Caco-2 (cell line): ENCODE data around the gene USP17L30. TPM values are rescaled to one million over a fixed set of nuclear protein-coding genes. Genes with fewer than 3 reads are reported as not detected.
"Not testable (repeated sequence)": the region's sequence is repeated elsewhere in the genome, so short reads cannot be mapped to it uniquely, and the experiment has no call there.

Source experiments
- BruUV-seq: library from RNA; stranded (reverse); fragments of 400-500 nt; replicated peaks from 2 replicates; lab custom pipeline; 2021; lab: Mats Ljungman, UMichigan
- CTCF ChIA-PET: fragments of 300-600 bp; sonication (Branson Sonifier 250); formaldehyde crosslinking; loops from one replicate; lab custom pipeline; 2022; ENCODE audit warnings: antibody characterized with exemption; lab: Charles Lee
- POLR2A ChIA-PET: fragments of 300-600 bp; sonication (Branson Sonifier 250); formaldehyde crosslinking; loops from one replicate; lab custom pipeline; 2022; ENCODE audit warnings: antibody characterized with exemption; lab: Charles Lee
- DNase-seq, 2 experiments: peaks; one replicate each; pipeline versions ENCODE4 v3.0.0 to v3.0.0-alpha.2; 2020 to 2022
- H3K27me3 ChIP-seq: replicated peaks from 2 replicates; pipeline ENCODE4 v1.6.0; 2011; ENCODE audit warnings: low read length; ENCODE audit not compliant: control insufficient read depth, insufficient read depth
- H3K36me3 ChIP-seq: 2 replicates; pipeline ENCODE4 v1.5.1; 2011; ENCODE audit warnings: low read length; ENCODE audit not compliant: control insufficient read depth, insufficient read depth
- H3K4me1 ChIP-seq: fragments of 250-450 bp; sonication (Bioruptor Pico); 2 replicates; pipeline ENCODE4 v1.5.1; 2020; ENCODE audit warnings: mild to moderate bottlenecking
- H3K4me3 ChIP-seq: 2 replicates; pipeline ENCODE4 v1.5.1; 2011; ENCODE audit warnings: low read depth, mild to moderate bottlenecking, control low read depth, low read length
- H3K9me3 ChIP-seq: fragments of 250-450 bp; sonication (Bioruptor Pico); 2 replicates; pipeline ENCODE4 v1.5.1; 2020; ENCODE audit warnings: mild to moderate bottlenecking, moderate library complexity
- H3K27ac Mint-ChIP-seq: one replicate; pipeline ENCODE4 v1.8.0; 2022; ENCODE audit warnings: mixed read lengths; ENCODE audit not compliant: unreplicated experiment
- H3K27me3 Mint-ChIP-seq: one replicate; pipeline ENCODE4 v1.8.0; 2022; ENCODE audit warnings: mixed read lengths; ENCODE audit not compliant: insufficient read depth, unreplicated experiment
- H3K36me3 Mint-ChIP-seq: one replicate; pipeline ENCODE4 v1.8.0; 2022; ENCODE audit warnings: mild to moderate bottlenecking, mixed read lengths; ENCODE audit not compliant: insufficient read depth, unreplicated experiment
- H3K4me1 Mint-ChIP-seq: one replicate; pipeline ENCODE4 v1.8.0; 2022; ENCODE audit warnings: low read depth, mixed read lengths; ENCODE audit not compliant: unreplicated experiment
- H3K4me3 Mint-ChIP-seq: one replicate; pipeline ENCODE4 v1.8.0; 2022; ENCODE audit warnings: mild to moderate bottlenecking, moderate library complexity, mixed read lengths; ENCODE audit not compliant: unreplicated experiment
- H3K9me3 Mint-ChIP-seq: one replicate; pipeline ENCODE4 v1.8.0; 2022; ENCODE audit warnings: mixed read lengths; ENCODE audit not compliant: unreplicated experiment
- intact Hi-C: fragments of 100-400 bp; cut with micrococcal nuclease; formaldehyde crosslinking; loops from one replicate; pipeline ENCODE4 v1.10.0; 2022; ENCODE audit not compliant: unreplicated experiment
- total RNA-seq: library from RNA; stranded (reverse); gene quantifications from 2 replicates; pipeline ENCODE4 v1.2.3, GENCODE V29; 2022

The USP17L30 gene
- total RNA-seq, 1 experiment from 2014 or later, result not detected

- H3K9me3 ChIP-seq, H3K36me3 Mint-ChIP-seq, H3K4me3 Mint-ChIP-seq, POLR2A ChIA-PET, H3K4me3 ChIP-seq, intact Hi-C loops, H3K27me3 Mint-ChIP-seq, BruUV-seq, H3K36me3 ChIP-seq, H3K4me1 ChIP-seq, H3K27me3 ChIP-seq, CTCF ChIA-PET, H3K4me1 Mint-ChIP-seq, DNase-seq, H3K9me3 Mint-ChIP-seq, H3K27ac Mint-ChIP-seq: not testable (repeated sequence)
These were observed 19.1 kb upstream of the USP17L30 start, which contains the start of gene USP17L27 for GRCh38 chr4:9343848-9344247. TSS of gene USP17L27 (plus strand) at chr4:9344148. CDS start at chr4:9344148, 0 bp downstream.

GRCh38 chr4:9348593-9348992 lies 14.3 kb upstream of the USP17L30 start, which contains the start of gene USP17L28:
TSS of gene USP17L28 (plus strand) at chr4:9348893. CDS start at chr4:9348893, 0 bp downstream.
- H3K4me1 Mint-ChIP-seq, H3K27me3 ChIP-seq, H3K36me3 ChIP-seq, H3K9me3 Mint-ChIP-seq, POLR2A ChIA-PET, H3K27ac Mint-ChIP-seq, H3K4me3 Mint-ChIP-seq, intact Hi-C loops, CTCF ChIA-PET, DNase-seq, H3K4me1 ChIP-seq, H3K9me3 ChIP-seq, H3K4me3 ChIP-seq, H3K27me3 Mint-ChIP-seq, BruUV-seq, H3K36me3 Mint-ChIP-seq: not testable (repeated sequence)

GRCh38 chr4:9350866-9351265 lies 12.1 kb upstream of the USP17L30 start:
- H3K27me3 Mint-ChIP-seq, H3K4me1 ChIP-seq, H3K4me1 Mint-ChIP-seq, H3K9me3 Mint-ChIP-seq, BruUV-seq, H3K9me3 ChIP-seq, POLR2A ChIA-PET, intact Hi-C loops, CTCF ChIA-PET, H3K4me3 ChIP-seq, DNase-seq, H3K36me3 Mint-ChIP-seq, H3K36me3 ChIP-seq, H3K27ac Mint-ChIP-seq, H3K27me3 ChIP-seq, H3K4me3 Mint-ChIP-seq: not testable (repeated sequence)

- CTCF ChIA-PET, intact Hi-C loops, H3K4me3 ChIP-seq, H3K36me3 ChIP-seq, H3K27me3 ChIP-seq, DNase-seq, H3K27ac Mint-ChIP-seq, H3K4me3 Mint-ChIP-seq, H3K9me3 Mint-ChIP-seq, POLR2A ChIA-PET, H3K9me3 ChIP-seq, H3K4me1 ChIP-seq, H3K36me3 Mint-ChIP-seq, H3K27me3 Mint-ChIP-seq, BruUV-seq, H3K4me1 Mint-ChIP-seq: not testable (repeated sequence)
These were observed 9.6 kb upstream of the USP17L30 start, which contains the start of gene USP17L29 for GRCh38 chr4:9353338-9353737. TSS of gene USP17L29 (plus strand) at chr4:9353638. CDS start at chr4:9353638, 0 bp downstream.

- H3K4me1 ChIP-seq, H3K4me1 Mint-ChIP-seq, CTCF ChIA-PET, DNase-seq, BruUV-seq, H3K27me3 Mint-ChIP-seq, H3K9me3 Mint-ChIP-seq, H3K9me3 ChIP-seq, H3K27me3 ChIP-seq, H3K4me3 Mint-ChIP-seq, H3K36me3 Mint-ChIP-seq, H3K27ac Mint-ChIP-seq, H3K4me3 ChIP-seq, H3K36me3 ChIP-seq, intact Hi-C loops: not testable (repeated sequence)
- POLR2A ChIA-PET, result interaction anchor here (0.6 kb wide), 1 partner anchor 141 kb away, joined by 3 read pairs; no protein-coding TSS in a partner anchor
These were observed 17.0 kb downstream of the USP17L30 start for GRCh38 chr4:9379881-9380280.
